ENCODE data around the gene RAB6B.

The RAB6B gene

GRCh38 chr3:133934996-133935842 lies 39.5 kb upstream of the RAB6B start:
- H3K4me3 ChIP-seq (ENCODE audit: low read length), result no peak overlapping the region
- no peak for DNase-seq (ENCODE audit: low read depth)
- TF ChIP-seq, protein P1, sequence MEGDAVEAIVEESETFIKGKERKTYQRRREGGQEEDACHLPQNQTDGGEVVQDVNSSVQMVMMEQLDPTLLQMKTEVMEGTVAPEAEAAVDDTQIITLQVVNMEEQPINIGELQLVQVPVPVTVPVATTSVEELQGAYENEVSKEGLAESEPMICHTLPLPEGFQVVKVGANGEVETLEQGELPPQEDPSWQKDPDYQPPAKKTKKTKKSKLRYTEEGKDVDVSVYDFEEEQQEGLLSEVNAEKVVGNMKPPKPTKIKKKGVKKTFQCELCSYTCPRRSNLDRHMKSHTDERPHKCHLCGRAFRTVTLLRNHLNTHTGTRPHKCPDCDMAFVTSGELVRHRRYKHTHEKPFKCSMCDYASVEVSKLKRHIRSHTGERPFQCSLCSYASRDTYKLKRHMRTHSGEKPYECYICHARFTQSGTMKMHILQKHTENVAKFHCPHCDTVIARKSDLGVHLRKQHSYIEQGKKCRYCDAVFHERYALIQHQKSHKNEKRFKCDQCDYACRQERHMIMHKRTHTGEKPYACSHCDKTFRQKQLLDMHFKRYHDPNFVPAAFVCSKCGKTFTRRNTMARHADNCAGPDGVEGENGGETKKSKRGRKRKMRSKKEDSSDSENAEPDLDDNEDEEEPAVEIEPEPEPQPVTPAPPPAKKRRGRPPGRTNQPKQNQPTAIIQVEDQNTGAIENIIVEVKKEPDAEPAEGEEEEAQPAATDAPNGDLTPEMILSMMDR (IDR thresholded peaks at IDR 0.05; ENCODE audit: insufficient read depth, low read depth, low read length, missing control alignments), result no peak

DNA sequence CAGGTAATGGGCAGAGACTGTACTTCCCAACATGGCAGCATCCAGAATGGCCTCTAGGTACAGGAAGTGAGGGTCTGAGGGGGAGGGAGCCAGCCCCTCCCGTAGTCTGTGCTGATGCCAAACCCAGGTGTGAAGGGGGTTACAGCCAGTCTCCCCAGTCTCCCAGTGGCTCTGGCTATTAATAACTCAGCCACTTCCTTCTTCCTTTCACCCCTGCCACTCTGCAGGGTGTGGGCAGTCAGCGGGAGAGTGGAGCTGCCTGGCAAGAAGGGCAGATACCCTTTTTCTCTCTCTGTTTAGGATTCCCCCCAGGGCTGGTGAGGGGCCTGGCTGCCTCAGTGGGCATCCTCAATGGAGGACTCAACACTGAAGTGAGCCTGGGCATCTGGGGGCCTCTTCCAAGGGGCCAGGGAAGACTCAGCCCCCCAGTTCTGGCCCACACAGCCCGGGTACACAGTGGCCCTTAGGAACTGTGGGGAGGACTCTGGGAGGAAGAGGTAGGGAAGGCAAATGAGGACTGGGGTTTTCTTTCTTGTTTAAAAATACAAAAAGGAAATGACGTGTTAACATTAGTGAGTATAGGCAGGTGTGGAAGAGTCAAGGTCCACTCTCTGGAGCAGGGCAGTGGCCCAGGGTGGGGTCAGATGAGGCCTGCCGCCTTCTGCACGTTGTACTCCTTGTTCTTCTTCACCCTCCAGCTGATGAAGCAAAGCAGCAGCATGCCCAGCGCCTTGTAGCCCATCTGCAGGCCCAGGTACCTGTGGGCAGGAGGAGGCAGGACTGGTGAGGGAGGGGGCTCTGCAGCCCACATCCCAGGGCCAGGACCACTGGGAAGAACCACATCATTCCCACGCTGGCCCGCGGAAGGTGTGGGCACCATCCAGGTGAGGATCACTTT lies 38.6 kb upstream of the RAB6B start:
- TF ChIP-seq, protein P1 (IDR thresholded peaks at IDR 0.05; ENCODE audit: insufficient read depth, low read depth, low read length, missing control alignments), result no peak
- no peak overlapping the region for H3K4me3 ChIP-seq (ENCODE audit: low read length)
- DNase-seq (ENCODE audit: low read depth), result no peak

DNA sequence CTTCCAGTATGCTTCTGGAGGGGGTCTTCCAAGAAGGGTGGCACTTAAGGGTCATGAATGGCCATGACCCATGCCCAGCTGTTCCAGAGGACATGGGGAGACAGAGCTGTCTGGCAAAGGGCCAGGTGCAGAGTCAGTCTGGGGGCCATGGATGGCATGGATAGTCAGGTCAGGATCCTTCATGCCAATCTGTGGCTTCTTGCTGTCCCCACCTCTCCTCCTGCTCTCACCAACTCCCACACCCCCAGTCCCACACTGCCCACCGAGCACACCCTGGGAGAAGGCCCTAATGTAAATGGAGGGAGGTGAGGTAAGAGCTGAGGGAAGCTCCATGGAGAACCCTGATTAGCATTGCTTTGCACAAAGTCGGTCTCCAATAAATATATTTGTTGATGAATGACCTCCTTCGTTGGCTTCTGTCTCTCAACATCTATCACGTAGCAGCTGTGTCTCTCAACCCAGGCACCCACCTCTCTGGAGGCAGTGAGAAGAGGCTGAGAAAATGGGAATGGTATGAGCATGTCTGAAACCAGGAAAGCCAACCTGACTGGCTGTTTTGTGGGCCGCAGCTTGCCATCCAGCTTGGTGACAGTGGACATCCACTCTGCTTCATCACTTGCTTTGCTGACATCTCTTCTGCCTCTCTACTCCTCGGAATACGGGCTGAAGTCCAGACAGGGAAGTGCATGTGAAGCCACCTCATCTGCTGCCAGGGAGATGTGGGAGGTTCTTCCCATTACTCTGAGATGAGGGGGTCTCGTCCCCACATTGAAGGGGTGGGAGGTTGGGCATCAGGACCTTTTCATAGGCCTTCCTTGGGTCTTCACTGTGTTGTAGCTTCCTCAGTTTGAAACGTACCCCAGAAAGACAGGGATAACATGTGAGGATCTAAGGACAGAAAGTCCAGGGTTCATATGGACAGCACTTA lies 37.7 kb upstream of the RAB6B start:
- no peak for DNase-seq (ENCODE audit: low read depth)
- TF ChIP-seq, protein P1 (IDR thresholded peaks at IDR 0.05; ENCODE audit: insufficient read depth, low read depth, low read length, missing control alignments), result no peak

GRCh38 chr3:133932009-133932408 lies 36.3 kb upstream of the RAB6B start:
- DNase-seq (ENCODE audit: low read depth), result no peak
- TF ChIP-seq, protein P1 (IDR thresholded peaks at IDR 0.05; ENCODE audit: insufficient read depth, low read depth, low read length, missing control alignments), result no peak
- H3K4me3 ChIP-seq (ENCODE audit: low read length), result no peak overlapping the region

More for the DNA sequence above, 37.7 kb upstream of the RAB6B start:
- H3K4me3 ChIP-seq (ENCODE audit: low read length), result no peak overlapping the region

GRCh38 chr3:133931084-133931483 lies 35.4 kb upstream of the RAB6B start:
- no peak overlapping the region for H3K4me3 ChIP-seq (ENCODE audit: low read length)
- no peak for DNase-seq (ENCODE audit: low read depth)
- TF ChIP-seq, protein P1 (IDR thresholded peaks at IDR 0.05; ENCODE audit: insufficient read depth, low read depth, low read length, missing control alignments), result no peak

DNA sequence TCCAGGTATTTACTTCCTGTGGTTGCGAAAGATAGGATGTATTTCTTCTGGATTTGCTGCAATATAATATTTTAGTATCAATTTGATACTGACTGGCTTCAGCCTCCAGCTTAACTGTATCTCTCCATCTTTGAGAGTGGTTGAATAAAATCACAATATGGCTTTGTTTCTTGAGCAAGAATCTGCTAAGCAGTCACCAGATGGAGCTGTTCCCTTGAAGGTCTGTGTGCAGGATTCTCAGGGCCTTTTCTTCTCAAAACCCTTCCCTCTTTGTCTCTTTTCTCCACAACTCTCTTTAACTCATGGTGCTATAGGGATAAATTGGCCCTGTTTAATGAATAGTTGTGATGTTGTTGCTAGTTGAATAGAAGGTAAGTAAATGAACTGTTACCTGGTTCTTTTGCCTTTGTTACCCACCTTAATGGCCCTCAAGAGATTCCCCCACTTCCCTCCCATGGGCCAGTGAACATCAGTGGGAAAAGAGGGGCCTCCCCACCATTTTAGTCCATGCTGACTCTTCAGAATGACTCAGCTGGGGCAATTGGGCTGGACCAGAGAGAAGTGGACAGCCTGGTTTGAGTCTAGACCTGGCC lies 34.8 kb upstream of the RAB6B start:
- TF ChIP-seq, protein P1 (IDR thresholded peaks at IDR 0.05; ENCODE audit: insufficient read depth, low read depth, low read length, missing control alignments), result peak; percentile 77
- peak; percentile 70 for DNase-seq (ENCODE audit: low read depth)
- no peak overlapping the region for H3K4me3 ChIP-seq (ENCODE audit: low read length)
